GM12874 (cell line): ENCODE data around the gene TKTL1.

Experiments used
- TF ChIP-seq, protein P1 (sequence below): IDR thresholded peaks from 2 replicates; pipeline ENCODE4 v1.5.1; 2011; ENCODE audit warnings: low read depth, mild to moderate bottlenecking, control low read depth, low read length, moderate library complexity; ENCODE audit not compliant: insufficient read depth

The TKTL1 gene

DNA sequence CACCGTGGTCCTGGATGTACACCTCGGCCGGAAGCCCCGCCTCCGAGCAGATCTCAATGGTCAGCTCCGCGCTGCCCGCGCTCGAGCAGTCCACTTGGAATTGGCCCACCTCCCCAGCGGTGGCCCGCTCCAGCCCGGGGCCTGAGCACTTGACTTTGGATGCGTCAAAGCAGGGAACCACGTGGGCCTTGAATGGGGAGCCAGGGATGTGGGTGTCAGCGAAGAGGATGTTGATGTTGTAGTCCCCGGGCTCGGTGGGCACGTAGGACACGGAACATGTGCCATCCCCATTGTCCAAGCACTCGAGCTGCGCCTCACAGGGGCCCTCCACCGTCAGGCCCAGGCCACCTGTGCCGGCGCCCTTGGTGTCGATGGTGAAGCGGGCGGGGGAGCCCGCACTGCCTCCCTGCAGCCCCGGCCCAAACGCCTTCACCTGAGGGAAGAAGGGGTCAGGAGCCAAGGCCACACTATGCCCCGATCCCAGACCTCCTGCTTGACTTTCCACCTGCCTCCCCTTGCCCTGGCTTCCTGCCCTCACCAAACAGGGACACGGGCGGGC, 64.6 kb downstream of the TKTL1 start:
- TF ChIP-seq, protein P1, sequence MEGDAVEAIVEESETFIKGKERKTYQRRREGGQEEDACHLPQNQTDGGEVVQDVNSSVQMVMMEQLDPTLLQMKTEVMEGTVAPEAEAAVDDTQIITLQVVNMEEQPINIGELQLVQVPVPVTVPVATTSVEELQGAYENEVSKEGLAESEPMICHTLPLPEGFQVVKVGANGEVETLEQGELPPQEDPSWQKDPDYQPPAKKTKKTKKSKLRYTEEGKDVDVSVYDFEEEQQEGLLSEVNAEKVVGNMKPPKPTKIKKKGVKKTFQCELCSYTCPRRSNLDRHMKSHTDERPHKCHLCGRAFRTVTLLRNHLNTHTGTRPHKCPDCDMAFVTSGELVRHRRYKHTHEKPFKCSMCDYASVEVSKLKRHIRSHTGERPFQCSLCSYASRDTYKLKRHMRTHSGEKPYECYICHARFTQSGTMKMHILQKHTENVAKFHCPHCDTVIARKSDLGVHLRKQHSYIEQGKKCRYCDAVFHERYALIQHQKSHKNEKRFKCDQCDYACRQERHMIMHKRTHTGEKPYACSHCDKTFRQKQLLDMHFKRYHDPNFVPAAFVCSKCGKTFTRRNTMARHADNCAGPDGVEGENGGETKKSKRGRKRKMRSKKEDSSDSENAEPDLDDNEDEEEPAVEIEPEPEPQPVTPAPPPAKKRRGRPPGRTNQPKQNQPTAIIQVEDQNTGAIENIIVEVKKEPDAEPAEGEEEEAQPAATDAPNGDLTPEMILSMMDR = no peak

DNA sequence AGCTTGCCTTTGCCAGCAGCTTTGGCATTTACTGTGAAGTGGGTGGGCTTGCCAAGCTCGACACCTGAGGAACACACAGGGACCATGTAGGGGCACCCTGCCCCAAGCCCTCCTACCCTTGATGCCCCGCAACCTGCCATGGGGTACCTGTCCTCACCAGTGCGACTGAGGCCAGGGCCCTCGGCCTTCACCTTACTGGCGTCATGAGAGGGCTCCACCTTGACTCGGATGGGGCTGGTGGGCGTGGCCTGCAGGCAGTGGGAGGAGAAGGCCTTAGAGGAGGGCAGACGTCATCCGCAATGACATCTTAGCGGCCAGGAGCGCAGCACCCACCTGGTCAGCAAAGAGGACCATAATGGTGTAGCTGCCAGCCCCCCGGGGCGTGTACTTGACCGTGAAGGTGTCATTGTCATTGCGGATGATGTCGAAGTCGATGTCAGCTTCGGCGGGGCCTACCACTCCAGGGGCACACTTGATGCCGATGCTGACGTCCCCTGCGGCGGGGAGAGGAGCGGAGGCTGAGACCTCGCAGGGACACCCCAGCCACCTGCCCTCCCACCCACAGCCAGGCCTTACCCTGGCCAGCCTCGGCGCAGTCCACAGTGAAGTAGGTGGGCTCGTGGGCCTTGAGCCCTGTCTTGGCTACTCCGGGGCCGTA, 66.6 kb downstream of the TKTL1 start:
- TF ChIP-seq, protein P1 = no peak

DNA sequence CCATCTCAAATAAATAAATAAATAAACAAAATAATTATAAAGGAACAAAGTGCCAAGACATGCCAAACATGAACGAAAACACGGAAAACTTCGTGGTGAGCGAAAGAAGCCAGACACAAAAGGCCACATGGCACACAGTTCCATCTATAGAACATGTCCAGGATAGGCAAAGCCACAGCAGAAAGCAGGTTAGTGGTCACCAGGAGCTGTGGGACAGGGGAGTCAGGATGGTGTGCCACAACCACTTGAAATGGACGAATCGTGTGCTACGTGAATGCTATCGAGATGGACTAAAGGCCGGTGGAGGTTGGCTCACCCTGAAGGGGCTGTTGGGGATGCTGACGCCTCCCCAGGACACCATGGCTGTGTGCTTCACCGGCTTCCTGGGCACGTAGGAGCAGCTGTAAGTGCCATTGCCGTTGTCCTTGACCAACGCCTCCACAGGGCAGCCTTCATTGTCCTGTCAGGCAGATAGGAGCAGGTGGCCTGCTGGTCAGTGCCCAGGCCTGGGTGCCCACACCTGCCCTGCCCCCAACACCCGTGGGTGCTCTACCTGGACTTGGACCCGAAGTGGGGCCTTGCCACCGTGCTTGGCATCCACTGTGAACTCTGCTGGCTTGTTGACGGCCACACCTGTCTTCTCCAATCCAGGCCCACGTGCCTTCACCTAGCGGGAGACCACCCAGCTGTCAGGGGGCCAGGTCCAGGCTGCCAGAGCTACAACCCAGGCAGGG, 68.3 kb downstream of the TKTL1 start:
- TF ChIP-seq, protein P1 = no peak

DNA sequence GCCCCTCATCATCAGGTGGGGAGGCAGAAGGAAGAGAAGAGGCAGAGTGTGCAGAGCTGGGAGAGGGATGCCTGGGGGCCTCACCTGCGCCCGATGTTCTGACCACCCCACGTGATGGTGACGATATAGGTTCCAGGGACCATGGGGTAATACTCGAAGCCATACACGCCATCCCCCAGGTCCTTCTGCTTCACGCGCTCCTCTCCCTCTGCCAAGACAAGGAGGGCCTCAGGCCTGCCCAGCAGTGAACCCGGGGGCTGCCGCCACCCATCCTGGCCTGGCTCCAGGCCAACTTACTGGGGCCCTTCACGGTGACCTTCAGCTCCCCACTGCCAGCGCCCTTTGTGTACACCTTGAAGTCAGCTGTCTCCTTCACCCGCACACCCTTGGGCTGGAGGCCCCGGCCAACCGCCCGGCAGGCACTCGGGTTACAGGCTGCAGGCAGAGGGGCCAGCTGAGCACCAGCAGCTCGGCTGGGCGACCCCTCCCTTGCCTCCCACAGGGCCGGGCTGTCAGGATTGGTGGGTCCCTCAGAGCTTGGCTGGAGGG, 69.5 kb downstream of the TKTL1 start:
- TF ChIP-seq, protein P1 = no peak

DNA sequence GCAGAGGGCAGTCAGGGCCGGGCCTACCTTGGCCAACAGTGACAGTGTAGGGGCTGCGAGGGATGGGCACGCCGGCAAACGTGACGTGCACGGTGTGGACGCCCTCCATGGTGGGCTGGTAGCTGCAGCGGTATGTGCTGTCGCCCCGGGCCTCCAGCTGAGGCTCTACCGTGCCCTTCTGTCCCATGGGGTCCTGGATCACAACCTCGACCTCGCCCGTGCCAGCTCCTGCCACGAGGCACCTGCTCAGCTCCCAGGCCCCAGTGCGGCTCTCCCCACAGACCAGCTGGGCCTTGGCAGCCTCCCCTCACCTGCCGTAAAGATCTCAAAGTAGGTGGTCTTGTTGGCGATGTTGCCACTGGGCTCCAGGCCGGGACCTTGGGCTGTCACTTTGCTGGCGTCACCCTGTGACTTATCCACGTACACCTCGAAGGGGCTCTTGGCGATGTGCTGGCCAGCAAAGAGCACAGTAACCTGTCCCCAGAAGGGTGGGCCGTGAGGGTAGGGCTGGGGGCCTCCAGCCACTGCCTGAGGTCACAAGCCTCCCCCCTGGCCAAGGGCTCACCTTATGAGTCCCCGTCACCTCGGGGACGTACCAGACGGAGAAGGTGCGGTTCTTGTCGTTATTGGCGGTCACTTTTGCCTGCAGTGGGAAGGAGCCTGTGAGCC, 70.5 kb downstream of the TKTL1 start:
- TF ChIP-seq, protein P1 = no peak

DNA sequence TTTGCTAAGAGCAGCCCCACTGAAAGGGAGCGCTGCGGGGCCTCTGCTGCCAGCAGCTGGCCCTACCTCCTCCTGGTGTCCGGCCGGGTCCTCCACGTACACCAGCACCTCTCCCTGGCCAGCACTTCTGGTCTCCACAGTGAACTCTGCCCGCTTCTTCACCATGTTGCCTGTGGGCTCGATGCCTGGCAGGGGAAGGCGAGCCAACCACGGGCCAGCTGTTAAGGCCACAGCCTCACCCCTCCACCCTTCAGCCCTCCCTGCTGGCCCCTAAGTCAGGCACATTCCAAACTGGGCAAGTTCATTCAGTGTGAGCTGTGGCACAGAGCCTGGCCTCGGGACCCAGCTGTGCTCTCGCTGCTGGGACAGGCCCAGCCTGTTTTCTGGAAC, 71.1 kb downstream of the TKTL1 start:
- TF ChIP-seq, protein P1 = no peak
